Measurements from ENCODE around the gene CCDC102B.

The CCDC102B gene

GRCh38 chr18:69035756-69036155 lies 237.9 kb downstream of the CCDC102B start:
- POLR2A ChIA-PET, result no interaction called here
- no peak for DNase-seq (ENCODE audit: extremely low spot score)
- CTCF ChIA-PET, result interaction anchor here (1.6 kb wide), 1 partner anchor 12 kb away, joined by 3 read pairs; no protein-coding TSS in a partner anchor
- TF ChIP-seq CTCF (IDR thresholded peaks at IDR 0.05; ENCODE audit: control extremely low read depth, extremely low read depth, low read depth, missing control alignments), result no peak

- DNase-seq (ENCODE audit: extremely low spot score), result no peak
- ChIA-PET POLR2A (no interaction called here), CTCF (no interaction called here)
- no peak for TF ChIP-seq CTCF (IDR thresholded peaks at IDR 0.05; ENCODE audit: control extremely low read depth, extremely low read depth, low read depth, missing control alignments)
These were observed 246.3 kb downstream of the CCDC102B start for GRCh38 chr18:69044215-69044614.

GRCh38 chr18:69064063-69064462 lies 266.2 kb downstream of the CCDC102B start:
- TF ChIP-seq CTCF (IDR thresholded peaks at IDR 0.05; ENCODE audit: control extremely low read depth, extremely low read depth, low read depth, missing control alignments), result no peak
- ChIA-PET CTCF (no interaction called here), POLR2A (no interaction called here)
- DNase-seq (ENCODE audit: extremely low spot score), result no peak

- no peak for DNase-seq (ENCODE audit: extremely low spot score)
- no peak for TF ChIP-seq CTCF (IDR thresholded peaks at IDR 0.05; ENCODE audit: control extremely low read depth, extremely low read depth, low read depth, missing control alignments)
- ChIA-PET CTCF (interaction anchor here (2.0 kb wide), 1 partner anchor 10 kb away, joined by 5 read pairs; no protein-coding TSS in a partner anchor), POLR2A (no interaction called here)
These were observed 269.2 kb downstream of the CCDC102B start for GRCh38 chr18:69067048-69067447.

- TF ChIP-seq CTCF (IDR thresholded peaks at IDR 0.05; ENCODE audit: control extremely low read depth, extremely low read depth, low read depth, missing control alignments), result no peak
- POLR2A ChIA-PET, result no interaction called here
- DNase-seq (ENCODE audit: extremely low spot score), result no peak
- CTCF ChIA-PET, result interaction anchor here (1.5 to 1.7 kb wide), 2 partner anchors 16 to 40 kb away, joined by 3 to 4 read pairs; no protein-coding TSS in a partner anchor
These were observed 273.8 kb downstream of the CCDC102B start for GRCh38 chr18:69071680-69072079.

- DNase-seq (ENCODE audit: extremely low spot score), result no peak
- TF ChIP-seq CTCF (IDR thresholded peaks at IDR 0.05; ENCODE audit: control extremely low read depth, extremely low read depth, low read depth, missing control alignments), result no peak
- POLR2A ChIA-PET, result no interaction called here
- CTCF ChIA-PET, result no interaction called here
These were observed 284.0 kb downstream of the CCDC102B start for GRCh38 chr18:69081846-69082245.

GRCh38 chr18:69082499-69082898 lies 284.6 kb downstream of the CCDC102B start:
- TF ChIP-seq CTCF (IDR thresholded peaks at IDR 0.05; ENCODE audit: control extremely low read depth, extremely low read depth, low read depth, missing control alignments), result no peak
- ChIA-PET POLR2A (no interaction called here), CTCF (interaction anchor here (1.2 kb wide), 1 partner anchor 8 kb away, joined by 3 read pairs; no protein-coding TSS in a partner anchor)

More at GRCh38 chr18:69082499-69082898, 284.6 kb downstream of the CCDC102B start:
- no peak for DNase-seq (ENCODE audit: extremely low spot score)
